MM.1S (cell line): Measurements from ENCODE around the gene HPX.

Source experiments
- CTCF ChIP-seq: fragments of 300-600 bp; sonication (generic); IDR thresholded peaks from 2 replicates; pipeline ENCODE4 v1.5.1; 2016; ENCODE audit warnings: antibody characterized with exemption, low read length, mixed read lengths
- EZH2 ChIP-seq: fragments of 300-600 bp; sonication (generic); optimal IDR thresholded peaks from 2 replicates; pipeline ENCODE3; 2017; ENCODE audit warnings: low read depth, mild to moderate bottlenecking, antibody characterized with exemption, low read length, mixed read lengths
- EZH2phosphoT487 ChIP-seq: fragments of 300-600 bp; sonication (generic); IDR thresholded peaks from 2 replicates; pipeline ENCODE4 v1.6.1; 2018; ENCODE audit warnings: antibody characterized with exemption, low read length

GRCh38 chr11:6397156-6397555, 43.6 kb downstream of the HPX start:
- no peak for TF ChIP-seq CTCF
- no peak for TF ChIP-seq EZH2
- TF ChIP-seq EZH2phosphoT487 = no peak
